IMR-90 (cell line): ENCODE data around the gene PRKAG2. TPM values are rescaled to one million over a fixed set of nuclear protein-coding genes. Genes with fewer than 3 reads are reported as not detected.

Experiments used
- ATAC-seq: fragments of 200-7000 bp; cut with Tn5 transposase; 2 replicates; pipeline ENCODE4 v1.9.1; 2020; ENCODE audit warnings: low read depth, mild to moderate bottlenecking, moderate library complexity
- BruUV-seq: library from RNA; stranded (reverse); fragments of 400-500 nt; replicated peaks from 2 replicates; lab custom pipeline; 2021; lab: Mats Ljungman, UMichigan
- CTCF ChIA-PET: fragments of 300-600 bp; formaldehyde crosslinking; extraction: SDS; loops from one replicate; lab custom pipeline; 2021; ENCODE audit warnings: antibody characterized with exemption; lab: Yijun Ruan, JAX
- POLR2A ChIA-PET: fragments of 300-600 bp; sonication (Branson Sonifier 250); formaldehyde crosslinking; loops from one replicate; lab custom pipeline; 2022; ENCODE audit warnings: antibody characterized with exemption; ENCODE audit not compliant: unreplicated experiment; lab: Charles Lee
- DNase-seq: peaks from one replicate; pipeline ENCODE4 v3.0.0; 2013
- H2AFZ ChIP-seq: replicated peaks from 2 replicates; pipeline ENCODE3; 2013; ENCODE audit warnings: low read length, mild to moderate bottlenecking; ENCODE audit not compliant: poor library complexity
- H2AK5ac ChIP-seq: 2 replicates; pipeline ENCODE4 v1.6.1; 2013; ENCODE audit warnings: low read depth, low read length, inconsistent platforms
- H2AK9ac ChIP-seq: replicated peaks from 2 replicates; pipeline ENCODE3; 2013; ENCODE audit warnings: mild to moderate bottlenecking, low read depth, low read length, moderate library complexity; ENCODE audit not compliant: poor library complexity
- H2BK120ac ChIP-seq: 2 replicates; pipeline ENCODE4 v1.6.1; 2013; ENCODE audit warnings: low read depth, low read length, inconsistent platforms
- H2BK15ac ChIP-seq: 3 replicates; pipeline ENCODE4 v1.6.1; 2013; ENCODE audit warnings: low read depth, low read length, inconsistent platforms
- H2BK20ac ChIP-seq: 2 replicates; pipeline ENCODE4 v1.6.1; 2013; ENCODE audit warnings: low read depth, mild to moderate bottlenecking, inconsistent platforms, low read length, moderate library complexity
- H2BK5ac ChIP-seq: 2 replicates; pipeline ENCODE4 v1.6.1; 2013; ENCODE audit warnings: mild to moderate bottlenecking, low read depth, low read length, inconsistent platforms; ENCODE audit not compliant: poor library complexity, severe bottlenecking
- H3K14ac ChIP-seq: replicated peaks from 2 replicates; pipeline ENCODE4 v1.6.1; 2013; ENCODE audit warnings: low read depth, low read length, inconsistent platforms
- H3K18ac ChIP-seq: 2 replicates; pipeline ENCODE4 v1.6.1; 2013; ENCODE audit warnings: low read depth, low read length, control low read depth
- H3K23ac ChIP-seq: 2 replicates; pipeline ENCODE4 v1.6.1; 2013; ENCODE audit warnings: low read depth, low read length, inconsistent platforms
- H3K27ac ChIP-seq: 2 replicates; pipeline ENCODE4 v1.5.1; 2013; ENCODE audit warnings: mild to moderate bottlenecking, control low read depth, low read length; ENCODE audit not compliant: insufficient read depth
- H3K27me3 ChIP-seq: 2 replicates; pipeline ENCODE4 v1.6.1; 2013; ENCODE audit warnings: low read length; ENCODE audit not compliant: control insufficient read depth, insufficient read depth
- H3K36me3 ChIP-seq: 2 replicates; pipeline ENCODE4 v1.6.1; 2013; ENCODE audit warnings: low read length, mixed read lengths; ENCODE audit not compliant: control insufficient read depth, insufficient read depth
- H3K4ac ChIP-seq: 2 replicates; pipeline ENCODE4 v1.6.1; 2013; ENCODE audit warnings: low read depth, low read length, inconsistent platforms
- H3K4me1 ChIP-seq: 2 replicates; pipeline ENCODE4 v1.6.1; 2013; ENCODE audit warnings: low read length, mixed read lengths; ENCODE audit not compliant: control insufficient read depth, insufficient read depth
- H3K4me2 ChIP-seq: 2 replicates; pipeline ENCODE4 v1.6.1; 2013; ENCODE audit warnings: low read depth, mild to moderate bottlenecking, control low read depth, low read length, moderate library complexity
- H3K4me3 ChIP-seq: 2 replicates; pipeline ENCODE4 v1.5.1; 2013; ENCODE audit warnings: low read depth, mild to moderate bottlenecking, control low read depth, low read length, moderate library complexity; ENCODE audit not compliant: insufficient read depth
- H3K56ac ChIP-seq: 2 replicates; pipeline ENCODE4 v1.6.1; 2013; ENCODE audit warnings: low read length, inconsistent platforms; ENCODE audit not compliant: insufficient read depth; ENCODE audit errors: extremely low read depth
- H3K79me1 ChIP-seq, 2 experiments: 2 replicates each; pipeline ENCODE4 v1.6.1; 2013; ENCODE audit warnings: low read length in 2 of 2, inconsistent platforms in 1 of 2, low read depth in 1 of 2
- H3K9ac ChIP-seq: 2 replicates; pipeline ENCODE4 v1.6.1; 2013; ENCODE audit warnings: low read depth, low read length, control low read depth
- H3K9me1 ChIP-seq: 2 replicates; pipeline ENCODE4 v1.6.1; 2013; ENCODE audit warnings: low read length, inconsistent platforms; ENCODE audit not compliant: insufficient read depth
- H3K9me3 ChIP-seq: 2 replicates; pipeline ENCODE4 v1.6.1; 2013; ENCODE audit warnings: low read length; ENCODE audit not compliant: control insufficient read depth, insufficient read depth
- H4K20me1 ChIP-seq: 2 replicates; pipeline ENCODE4 v1.6.1; 2013; ENCODE audit warnings: low read length, inconsistent platforms; ENCODE audit not compliant: insufficient read depth
- H4K5ac ChIP-seq: 2 replicates; pipeline ENCODE4 v1.6.1; 2013; ENCODE audit warnings: mild to moderate bottlenecking, low read depth, low read length, control low read depth
- H4K8ac ChIP-seq, 2 experiments: 2 replicates each; pipeline ENCODE4 v1.6.1; 2013; ENCODE audit warnings: low read depth in 2 of 2, low read length in 2 of 2, control low read depth in 1 of 2, inconsistent platforms in 1 of 2
- H4K91ac ChIP-seq: 2 replicates; pipeline ENCODE4 v1.6.1; 2013; ENCODE audit warnings: low read depth, low read length, inconsistent platforms; ENCODE audit not compliant: insufficient read depth
- CEBPB ChIP-seq: IDR thresholded peaks from 2 replicates; pipeline ENCODE4 v1.6.1; 2012; ENCODE audit warnings: low read depth, low read length, improper control_type of control experiment
- CHD1 ChIP-seq: IDR thresholded peaks from 2 replicates; pipeline ENCODE4 v1.6.1; 2012; ENCODE audit warnings: low read depth, low read length, improper control_type of control experiment
- CTCF ChIP-seq: conservative IDR thresholded peaks from 2 replicates; pipeline ENCODE4 v1.5.1; 2012; ENCODE audit warnings: mild to moderate bottlenecking, low read depth, low read length, improper control_type of control experiment
- ELK1 ChIP-seq: fragments of 150-350 bp; IDR thresholded peaks from 2 replicates; pipeline ENCODE4 v1.6.1; 2016; ENCODE audit warnings: low read depth, mild to moderate bottlenecking, low read length, moderate library complexity, borderline replicate concordance
- FOS ChIP-seq: fragments of 150-350 bp; IDR thresholded peaks from 2 replicates; pipeline ENCODE4 v1.6.1; 2016; ENCODE audit warnings: low read depth, low read length
- MAFK ChIP-seq: IDR thresholded peaks from 2 replicates; pipeline ENCODE4 v1.6.1; 2012; ENCODE audit warnings: low read depth, low read length, improper control_type of control experiment
- MAZ ChIP-seq: IDR thresholded peaks from 2 replicates; pipeline ENCODE4 v1.6.1; 2012; ENCODE audit warnings: low read depth, mild to moderate bottlenecking, low read length, improper control_type of control experiment, moderate library complexity, borderline replicate concordance
- MXI1 ChIP-seq: IDR thresholded peaks from 2 replicates; pipeline ENCODE4 v1.6.1; 2012; ENCODE audit warnings: low read depth, mild to moderate bottlenecking, low read length, moderate library complexity, borderline replicate concordance
- NFE2L2 ChIP-seq: fragments of 150-350 bp; IDR thresholded peaks from 2 replicates; pipeline ENCODE4 v1.6.1; 2016; ENCODE audit warnings: low read depth, mild to moderate bottlenecking, low read length
- POLR2A ChIP-seq: IDR thresholded peaks from 2 replicates; pipeline ENCODE4 v1.6.1; 2012; ENCODE audit warnings: mild to moderate bottlenecking, low read depth, low read length
- RAD21 ChIP-seq: IDR thresholded peaks from 2 replicates; pipeline ENCODE4 v1.6.1; 2012; ENCODE audit warnings: low read length, improper control_type of control experiment
- RCOR1 ChIP-seq: IDR thresholded peaks from 2 replicates; pipeline ENCODE4 v1.6.1; 2012; ENCODE audit warnings: mild to moderate bottlenecking, low read length, improper control_type of control experiment; ENCODE audit not compliant: insufficient replicate concordance
- RFX5 ChIP-seq: IDR thresholded peaks from 2 replicates; pipeline ENCODE4 v1.8.0; 2012; ENCODE audit warnings: low read depth, mild to moderate bottlenecking, low read length, moderate library complexity
- SMC3 ChIP-seq: fragments of 150-350 bp; IDR thresholded peaks from 2 replicates; pipeline ENCODE4 v1.6.1; 2016; ENCODE audit warnings: low read depth, mild to moderate bottlenecking, antibody characterized with exemption, low read length, moderate library complexity
- USF2 ChIP-seq: fragments of 150-350 bp; IDR thresholded peaks from 2 replicates; pipeline ENCODE4 v1.6.1; 2017; ENCODE audit warnings: mild to moderate bottlenecking, antibody characterized with exemption, low read length, low read depth
- WGBS, 2 experiments: methylation state at CpG; one replicate each; pipeline versions ENCODE4 v1.1.5 to v1.1.7; 2013; ENCODE audit warnings: missing lambda C conversion rate in 2 of 2; ENCODE audit not compliant: insufficient read length in 1 of 2; ENCODE audit errors: extremely low coverage in 2 of 2; 5-methylcytosine and 5-hydroxymethylcytosine counted together
- dilution Hi-C: fragments of 300-500 bp; cut with HindIII; formaldehyde crosslinking; loops from one replicate; pipeline ENCODE4 v1.14.3; 2018; ENCODE audit warnings: low sequenced_read_pairs; ENCODE audit not compliant: unreplicated experiment
- in situ Hi-C: fragments of 300-500 bp; cut with MboI; formaldehyde crosslinking; loops from 3 replicates; pipeline ENCODE4 v1.14.3; 2019; ENCODE audit warnings: low sequenced_read_pairs, inconsistent platforms, mixed read lengths
- intact Hi-C: fragments of 100-400 bp; cut with micrococcal nuclease; formaldehyde crosslinking; loops from 2 replicates; pipeline ENCODE4 v1.10.0; 2022
- polyA plus RNA-seq, 3 experiments: library from polyadenylated mRNA; depleted of rRNA; stranded (reverse); fragments of >200 nt; gene quantifications; 2 replicates each; pipeline ENCODE4 v1.2.3, GENCODE V29; 2012; ENCODE audit warnings: low replicate concordance in 1 of 3
- total RNA-seq: library from RNA; depleted of rRNA; stranded (reverse); fragments of >200 nt; gene quantifications from 2 replicates; pipeline ENCODE4 v1.2.3, GENCODE V29; 2012

PRKAG2 gene
- total and polyA plus RNA-seq, 2 of the 4 experiments (the other 2 are of a cell fraction) = 15.4 to 21.6 TPM

- H4K5ac ChIP-seq = no peak overlapping the region
- no peaks in the 10 kb centered on the region for H4K20me1 ChIP-seq
- in situ Hi-C loops (no loop called here), dilution Hi-C loops (no loop called here), intact Hi-C loops (no loop called here)
- H2AK9ac ChIP-seq = no peak overlapping the region
- no peak overlapping the region for H3K18ac ChIP-seq
- ChIA-PET POLR2A (no interaction called here), CTCF (interaction anchor here (0.5 to 0.7 kb wide), 2 partner anchors 18 to 806 kb away, joined by 3 read pairs; no protein-coding TSS in a partner anchor)
- no peak overlapping the region for H3K9ac ChIP-seq
- peaks cover 16% of the 10 kb centered on the region for H3K27me3 ChIP-seq
- ATAC-seq (no peak), DNase-seq (no peak)
- no peaks in the 10 kb centered on the region for H3K9me3 ChIP-seq
- BruUV-seq = no TSS peak
- no peak overlapping the region for H2BK120ac ChIP-seq
- no peaks in the 10 kb centered on the region for H3K9me1 ChIP-seq
- no peak overlapping the region for H3K56ac ChIP-seq
- H3K4me1 ChIP-seq = no peaks in the 10 kb centered on the region
- no peak overlapping the region for H4K8ac ChIP-seq
- H2AFZ ChIP-seq = no peak overlapping the region
- no peak overlapping the region for H3K14ac ChIP-seq
- no peaks in the 10 kb centered on the region for H3K79me1 ChIP-seq
- 17% methylated on average over 1 of the region's 16 CpGs; no CpG with 5 or more reads in 1 of the 2 experiments for WGBS, 2 experiments
- H3K4me3 ChIP-seq = no peak overlapping the region
- H2BK5ac ChIP-seq = no peak overlapping the region
- no peak overlapping the region for H3K4ac ChIP-seq
- H4K91ac ChIP-seq = no peak overlapping the region
- no peak overlapping the region for H2AK5ac ChIP-seq
- H3K27ac ChIP-seq = no peak overlapping the region
- H3K4me2 ChIP-seq = no peak overlapping the region
- H2BK15ac ChIP-seq = no peak overlapping the region
- no peak overlapping the region for H3K23ac ChIP-seq
- no peak overlapping the region for H2BK20ac ChIP-seq
- H3K36me3 ChIP-seq = no peaks in the 10 kb centered on the region
- TF ChIP-seq MAZ (no peak), RAD21 (no peak), MXI1 (no peak), CTCF (no peak), RFX5 (no peak), MAFK (no peak), CEBPB (no peak), NFE2L2 (no peak), USF2 (no peak), RCOR1 (no peak), CHD1 (no peak), SMC3 (no peak), FOS (no peak), ELK1 (no peak), POLR2A (no peak)
These were observed 46.4 kb upstream of the PRKAG2 start for GRCh38 chr7:151923097-151923876.
